ENCODE measurements around the gene STRADB. TPM values are rescaled to one million over a fixed set of nuclear protein-coding genes. Genes with fewer than 3 reads are reported as not detected.

Gene STRADB
- total RNA-seq, 1 donor from 2014 or later, result 14.6 TPM

GRCh38 chr2:201490291-201490690 is 38.8 kb downstream of the STRADB start:
- no peaks in the 10 kb centered on the region for H3K9me3 Mint-ChIP-seq
- H3K36me3 Mint-ChIP-seq (ENCODE audit: low read depth), result no peaks in the 10 kb centered on the region
- H3K27me3 Mint-ChIP-seq (ENCODE audit: insufficient read depth), result peaks cover 44% of the 10 kb centered on the region
- H3K4me1 Mint-ChIP-seq (ENCODE audit: low read depth), result no peaks in the 10 kb centered on the region
- intact Hi-C loops (cut with micrococcal nuclease), result no loop called here
- H3K4me3 Mint-ChIP-seq, result no peak overlapping the region
- DNase-seq (ENCODE audit: low spot score), result no peak
- H3K27ac Mint-ChIP-seq, result no peak overlapping the region

GRCh38 chr2:201496785-201497184 is 45.2 kb downstream of the STRADB start:
- Mint-ChIP-seq H3K27me3 (ENCODE audit: insufficient read depth) (peaks cover 23% of the 10 kb centered on the region), H3K9me3 (peaks cover 3% of the 10 kb centered on the region), H3K27ac (no peak overlapping the region), H3K4me3 (no peak overlapping the region), H3K36me3 (ENCODE audit: low read depth) (no peaks in the 10 kb centered on the region), H3K4me1 (ENCODE audit: low read depth) (no peaks in the 10 kb centered on the region)
- intact Hi-C loops (cut with micrococcal nuclease), result no loop called here
- DNase-seq (ENCODE audit: low spot score), result no peak

- intact Hi-C loops (cut with micrococcal nuclease), result no loop called here
- no peak overlapping the region for H3K27ac Mint-ChIP-seq
- peaks cover 19% of the 10 kb centered on the region for H3K9me3 Mint-ChIP-seq
- no peak overlapping the region for H3K4me3 Mint-ChIP-seq
- H3K36me3 Mint-ChIP-seq (ENCODE audit: low read depth), result no peaks in the 10 kb centered on the region
- DNase-seq (ENCODE audit: low spot score), result no peak
- no peaks in the 10 kb centered on the region for H3K27me3 Mint-ChIP-seq (ENCODE audit: insufficient read depth)
- no peaks in the 10 kb centered on the region for H3K4me1 Mint-ChIP-seq (ENCODE audit: low read depth)
Observed at GRCh38 chr2:201500534-201500933, 49.0 kb downstream of the STRADB start.

- H3K4me3 Mint-ChIP-seq, result no peak overlapping the region
- H3K27me3 Mint-ChIP-seq (ENCODE audit: insufficient read depth), result no peaks in the 10 kb centered on the region
- DNase-seq (ENCODE audit: low spot score), result no peak
- H3K4me1 Mint-ChIP-seq (ENCODE audit: low read depth), result no peaks in the 10 kb centered on the region
- no peaks in the 10 kb centered on the region for H3K36me3 Mint-ChIP-seq (ENCODE audit: low read depth)
- no peak overlapping the region for H3K27ac Mint-ChIP-seq
- peaks cover 26% of the 10 kb centered on the region for H3K9me3 Mint-ChIP-seq
- intact Hi-C loops (cut with micrococcal nuclease), result no loop called here
Observed at GRCh38 chr2:201502713-201503112, 51.2 kb downstream of the STRADB start.

GRCh38 chr2:201507725-201508124 is 56.2 kb downstream of the STRADB start:
- peaks cover 23% of the 10 kb centered on the region for H3K9me3 Mint-ChIP-seq
- intact Hi-C loops (cut with micrococcal nuclease), result no loop called here
- no peaks in the 10 kb centered on the region for H3K4me1 Mint-ChIP-seq (ENCODE audit: low read depth)
- DNase-seq (ENCODE audit: low spot score), result no peak
- H3K27ac Mint-ChIP-seq, result no peak overlapping the region
- H3K36me3 Mint-ChIP-seq (ENCODE audit: low read depth), result no peaks in the 10 kb centered on the region
- no peaks in the 10 kb centered on the region for H3K27me3 Mint-ChIP-seq (ENCODE audit: insufficient read depth)
- no peak overlapping the region for H3K4me3 Mint-ChIP-seq

GRCh38 chr2:201513271-201513670 is 61.7 kb downstream of the STRADB start:
- Mint-ChIP-seq H3K9me3 (no peaks in the 10 kb centered on the region), H3K4me3 (no peak overlapping the region), H3K27ac (no peak overlapping the region), H3K4me1 (ENCODE audit: low read depth) (no peaks in the 10 kb centered on the region), H3K27me3 (ENCODE audit: insufficient read depth) (no peaks in the 10 kb centered on the region), H3K36me3 (ENCODE audit: low read depth) (no peaks in the 10 kb centered on the region)
- no peak for DNase-seq (ENCODE audit: low spot score)
- intact Hi-C loops (cut with micrococcal nuclease), result no loop called here

- H3K9me3 Mint-ChIP-seq, result peaks cover 15% of the 10 kb centered on the region
- intact Hi-C loops (cut with micrococcal nuclease), result no loop called here
- H3K4me1 Mint-ChIP-seq (ENCODE audit: low read depth), result no peaks in the 10 kb centered on the region
- H3K27me3 Mint-ChIP-seq (ENCODE audit: insufficient read depth), result no peaks in the 10 kb centered on the region
- H3K4me3 Mint-ChIP-seq, result no peak overlapping the region
- no peaks in the 10 kb centered on the region for H3K36me3 Mint-ChIP-seq (ENCODE audit: low read depth)
- DNase-seq (ENCODE audit: low spot score), result no peak
- H3K27ac Mint-ChIP-seq, result no peak overlapping the region
Observed at GRCh38 chr2:201515573-201516246, 64.2 kb downstream of the STRADB start.

GRCh38 chr2:201517094-201517493 is 65.6 kb downstream of the STRADB start:
- Mint-ChIP-seq H3K9me3 (peaks cover 26% of the 10 kb centered on the region), H3K36me3 (ENCODE audit: low read depth) (peaks cover 2% of the 10 kb centered on the region), H3K4me1 (ENCODE audit: low read depth) (no peaks in the 10 kb centered on the region), H3K27me3 (ENCODE audit: insufficient read depth) (no peaks in the 10 kb centered on the region), H3K4me3 (no peak overlapping the region), H3K27ac (no peak overlapping the region)
- no peak for DNase-seq (ENCODE audit: low spot score)
- intact Hi-C loops (cut with micrococcal nuclease), result no loop called here

- no peak overlapping the region for H3K27ac Mint-ChIP-seq
- peaks cover 1% of the 10 kb centered on the region for H3K27me3 Mint-ChIP-seq (ENCODE audit: insufficient read depth)
- no peak for DNase-seq (ENCODE audit: low spot score)
- intact Hi-C loops (cut with micrococcal nuclease), result no loop called here
- peaks cover 49% of the 10 kb centered on the region for H3K9me3 Mint-ChIP-seq
- H3K4me1 Mint-ChIP-seq (ENCODE audit: low read depth), result no peaks in the 10 kb centered on the region
- peaks cover 2% of the 10 kb centered on the region for H3K36me3 Mint-ChIP-seq (ENCODE audit: low read depth)
- H3K4me3 Mint-ChIP-seq, result no peak overlapping the region
Observed at GRCh38 chr2:201520201-201520600, 68.7 kb downstream of the STRADB start.

GRCh38 chr2:201522965-201523364 is 71.4 kb downstream of the STRADB start:
- Mint-ChIP-seq H3K36me3 (ENCODE audit: low read depth) (peaks cover 2% of the 10 kb centered on the region), H3K4me1 (ENCODE audit: low read depth) (no peaks in the 10 kb centered on the region), H3K27me3 (ENCODE audit: insufficient read depth) (peaks cover 1% of the 10 kb centered on the region)

GRCh38 chr2:201523506-201523905 is 72.0 kb downstream of the STRADB start:
- DNase-seq (ENCODE audit: low spot score), result no peak
- intact Hi-C loops (cut with micrococcal nuclease), result no loop called here
- H3K9me3 Mint-ChIP-seq, result peaks cover 66% of the 10 kb centered on the region
- H3K4me3 Mint-ChIP-seq, result no peak overlapping the region
- no peaks in the 10 kb centered on the region for H3K4me1 Mint-ChIP-seq (ENCODE audit: low read depth)
- H3K27me3 Mint-ChIP-seq (ENCODE audit: insufficient read depth), result peaks cover 1% of the 10 kb centered on the region
- H3K36me3 Mint-ChIP-seq (ENCODE audit: low read depth), result peaks cover 3% of the 10 kb centered on the region
- H3K27ac Mint-ChIP-seq, result no peak overlapping the region

More at GRCh38 chr2:201522965-201523364, 71.4 kb downstream of the STRADB start:
- Mint-ChIP-seq H3K9me3 (peaks cover 63% of the 10 kb centered on the region), H3K4me3 (no peak overlapping the region), H3K27ac (no peak overlapping the region)
- intact Hi-C loops (cut with micrococcal nuclease), result no loop called here
- DNase-seq (ENCODE audit: low spot score), result no peak

Other genes with a start within 250 kb of the STRADB start
- gene CASP8, start 191.2 kb upstream of the STRADB start, total RNA-seq, result 40.5 and 40.6 TPM in 2 replicates
- 0.23 and 1.1 TPM in 2 replicates for gene FLACC1, start 94.4 kb upstream of the STRADB start, total RNA-seq
- 24.7 and 28.9 TPM in 2 replicates for gene TRAK2, start 282 bp upstream of the STRADB start, total RNA-seq
- 14.9 and 19.4 TPM in 2 replicates for gene TMEM237, start 191.8 kb downstream of the STRADB start, total RNA-seq
- gene MPP4, start 246.9 kb downstream of the STRADB start, total RNA-seq, result not detected in 2 replicates